HL-60 (cell line): ENCODE data around the gene MSI2.

Experiments used
- DNase-seq, 2 experiments: peaks; one replicate each; pipeline ENCODE4 v3.0.0-alpha.2; 2010 to 2020; ENCODE audit warnings: low read depth in 1 of 2, low spot score in 1 of 2
- H3K27ac ChIP-seq: fragments of 250-450 bp; sonication (Bioruptor Pico); replicated peaks from 2 replicates; pipeline ENCODE4 v1.5.1; 2020; ENCODE audit warnings: mild to moderate bottlenecking, moderate library complexity
- H3K27me3 ChIP-seq: fragments of 250-450 bp; sonication (Bioruptor Pico); 2 replicates; pipeline ENCODE4 v1.5.1; 2021; ENCODE audit warnings: mild to moderate bottlenecking, moderate library complexity; ENCODE audit not compliant: insufficient read depth, poor library complexity, severe bottlenecking
- H3K4me3 ChIP-seq: replicated peaks from 2 replicates; pipeline ENCODE4 v1.5.1; 2011; ENCODE audit warnings: mild to moderate bottlenecking, control low read depth, low read length; ENCODE audit not compliant: insufficient read depth
- CTCF ChIP-seq: IDR thresholded peaks from one replicate; pipeline ENCODE4 v1.5.1; 2011; ENCODE audit warnings: low read length, control low read depth, inconsistent platforms; ENCODE audit not compliant: insufficient read depth
- GABPA ChIP-seq: IDR thresholded peaks from 2 replicates; pipeline ENCODE4 v1.6.1; 2012; ENCODE audit warnings: low read depth
- POLR2AphosphoS5 ChIP-seq: IDR thresholded peaks from 2 replicates; pipeline ENCODE4 v1.6.1; 2012; ENCODE audit warnings: low read depth
- REST ChIP-seq: IDR thresholded peaks from 2 replicates; pipeline ENCODE4 v1.6.1; 2012; ENCODE audit warnings: low read depth; ENCODE audit not compliant: insufficient replicate concordance
- SPI1 ChIP-seq: IDR thresholded peaks from 2 replicates; pipeline ENCODE4 v1.6.1; 2012; ENCODE audit warnings: low read depth, mild to moderate bottlenecking, borderline replicate concordance

The MSI2 gene

DNA sequence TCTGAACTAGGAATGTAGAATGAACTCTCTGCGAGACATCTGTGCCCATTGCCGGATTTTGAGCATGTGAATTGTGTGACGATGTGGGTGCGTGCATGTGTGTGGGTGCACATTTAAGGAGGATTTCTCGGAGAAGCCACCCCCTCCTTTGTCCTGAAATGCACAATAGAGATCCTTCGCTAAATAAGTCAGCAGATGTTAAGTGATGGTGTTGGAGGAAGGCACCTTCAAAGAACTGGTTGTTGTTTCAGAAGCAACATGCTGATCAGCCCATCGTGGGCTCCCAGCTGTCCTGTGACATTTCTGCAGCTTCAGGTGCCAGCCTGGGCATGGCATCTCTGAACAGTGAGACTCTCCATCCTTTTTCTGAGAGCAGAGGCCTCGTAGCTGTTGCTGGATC, 194.9 kb downstream of the MSI2 start:
- H3K4me3 ChIP-seq = no peak overlapping the region
- TF ChIP-seq CTCF (no peak), REST (no peak)
- DNase-seq = no peak
- no peak overlapping the region for H3K27ac ChIP-seq
- no peaks in the 10 kb centered on the region for H3K27me3 ChIP-seq

DNA sequence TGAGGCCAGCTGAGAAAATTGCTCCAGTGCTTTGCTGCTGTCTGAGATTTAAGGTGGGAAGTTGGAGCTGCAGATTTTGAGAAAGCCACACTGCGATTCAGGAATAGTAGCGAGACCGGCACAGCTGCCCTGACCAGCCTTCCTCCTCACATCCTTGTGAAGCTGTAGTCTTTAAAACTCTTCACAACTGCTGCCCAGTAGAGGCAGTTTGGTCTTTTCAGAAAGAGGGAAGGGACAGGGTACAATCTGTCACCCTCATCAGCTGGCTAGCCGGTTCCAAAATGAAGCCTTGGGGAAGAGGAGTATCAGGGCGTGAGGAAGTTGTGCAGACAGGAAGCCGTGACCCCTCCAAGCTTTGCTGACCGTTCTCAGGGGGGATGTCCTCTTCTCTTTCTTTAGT, 195.3 kb downstream of the MSI2 start:
- no peak overlapping the region for H3K4me3 ChIP-seq
- TF ChIP-seq CTCF = no peak
- 0 out of 2 replicates have a peak, but pooled peaks have one; percentile 3 for TF ChIP-seq SPI1
- peak in 1 of 2 experiments; percentile 12 for DNase-seq
- H3K27ac ChIP-seq = no peak overlapping the region
- no peaks in the 10 kb centered on the region for H3K27me3 ChIP-seq

DNA sequence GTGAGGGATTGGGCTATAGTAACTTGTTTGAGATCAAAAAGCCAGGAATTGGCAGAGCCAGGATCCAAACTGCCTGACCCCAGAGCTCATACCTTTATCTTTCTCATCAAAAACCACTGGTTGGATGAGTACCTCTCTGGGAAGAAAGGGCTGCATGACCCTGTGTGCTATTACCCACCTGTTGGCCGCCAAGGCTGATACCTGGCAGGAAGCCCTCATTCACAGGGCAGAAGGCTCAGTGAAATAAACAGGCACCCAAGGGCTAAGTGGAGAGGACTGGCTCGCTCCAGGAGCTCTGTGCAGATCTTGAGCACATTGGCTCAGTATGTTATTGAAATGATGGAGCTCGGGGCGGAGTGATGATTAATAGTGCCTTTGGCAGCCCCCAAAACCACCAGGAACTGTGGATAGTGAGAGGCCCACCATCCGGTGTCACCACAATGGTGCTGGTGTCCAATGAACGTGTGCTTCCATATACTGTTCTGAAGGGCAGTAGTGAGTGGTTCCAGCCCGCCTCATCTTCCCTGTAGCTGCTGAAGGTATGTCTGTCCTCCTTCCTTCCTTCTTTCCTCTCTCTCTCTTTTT, 197.6 kb downstream of the MSI2 start:
- H3K4me3 ChIP-seq = no peak overlapping the region
- no peak overlapping the region for H3K27ac ChIP-seq
- H3K27me3 ChIP-seq = no peaks in the 10 kb centered on the region
- no peak for TF ChIP-seq REST
- no peak for TF ChIP-seq GABPA
- TF ChIP-seq POLR2AphosphoS5 = no peak
- TF ChIP-seq SPI1 = no peak
- no peak for TF ChIP-seq CTCF
- no peak for DNase-seq

DNA sequence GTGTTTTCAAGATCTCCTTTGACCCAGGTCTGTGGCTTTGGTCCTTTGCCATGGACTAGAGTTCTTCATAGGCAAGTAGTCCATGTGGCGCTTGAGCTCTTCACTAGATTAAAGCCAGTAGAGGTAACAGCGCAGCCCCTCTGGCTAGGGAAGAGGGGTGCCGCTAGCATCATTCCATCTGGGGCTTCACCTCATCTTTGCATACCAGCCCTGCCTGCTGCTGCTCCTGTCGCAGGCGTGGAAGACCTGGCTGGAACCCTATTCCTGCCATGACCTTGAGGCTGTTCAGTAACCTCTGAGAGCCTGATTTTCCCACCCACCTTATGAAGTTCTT, 198.4 kb downstream of the MSI2 start:
- DNase-seq = no peak
- no peaks in the 10 kb centered on the region for H3K27me3 ChIP-seq
- no peak for TF ChIP-seq POLR2AphosphoS5
- no peak for TF ChIP-seq CTCF
- no peak for TF ChIP-seq SPI1
- TF ChIP-seq GABPA = no peak
- TF ChIP-seq REST = no peak
- no peak overlapping the region for H3K4me3 ChIP-seq
- H3K27ac ChIP-seq = peak overlapping the region; percentile 98
